ENCODE results near the gene TNS3.

DNA sequence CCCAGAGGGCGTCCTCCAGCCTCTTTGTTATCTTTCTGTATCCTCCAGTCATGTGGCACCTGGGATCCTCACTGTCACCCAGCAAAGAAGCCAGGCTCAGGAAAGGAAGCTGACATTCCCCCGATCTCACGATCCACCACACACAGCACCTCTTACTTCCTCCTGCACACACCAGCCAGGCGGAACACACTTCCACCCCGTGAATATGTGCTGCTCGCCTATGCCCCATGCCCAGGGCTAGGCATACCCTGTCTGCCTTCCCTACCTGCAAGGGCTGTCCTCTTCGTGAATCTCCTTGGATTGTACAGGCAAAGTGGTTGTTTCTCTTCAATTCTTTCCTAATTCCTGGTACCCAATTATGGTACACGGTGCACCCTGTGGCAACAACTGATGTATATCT is 191.0 kb downstream of the TNS3 start:
- TF ChIP-seq POLR2AphosphoS5 (IDR thresholded peaks at IDR 0.05; ENCODE audit: borderline replicate concordance, low read depth, low read length) (no peak), FOXP2 (optimal IDR thresholded peaks at IDR 0.05; ENCODE audit: control extremely low read depth, extremely low read length, insufficient read depth) (no peak), EZH2 (IDR thresholded peaks at IDR 0.05) (no peak)
